Islet precursor cell (in vitro differentiated cells): ENCODE measurements around the gene KIAA1614.

ENCODE experiments used
- DNase-seq: peaks from one replicate; pipeline ENCODE4 v3.0.0-alpha.2; 2018

The KIAA1614 gene

GRCh38 chr1:180925471-180926051 lies 12.9 kb downstream of the KIAA1614 start:
- no peak for DNase-seq

GRCh38 chr1:180926164-180926981 lies 13.7 kb downstream of the KIAA1614 start:
- no peak for DNase-seq

- no peak for DNase-seq
Measured at GRCh38 chr1:180927348-180927747, 14.7 kb downstream of the KIAA1614 start.

GRCh38 chr1:180927841-180928240 lies 15.1 kb downstream of the KIAA1614 start:
- no peak for DNase-seq

- DNase-seq: no peak
Measured at GRCh38 chr1:180928331-180929230, 15.9 kb downstream of the KIAA1614 start.

GRCh38 chr1:180929389-180929788 lies 16.7 kb downstream of the KIAA1614 start:
- DNase-seq: no peak

GRCh38 chr1:180930687-180931086 lies 18.0 kb downstream of the KIAA1614 start:
- DNase-seq: no peak

GRCh38 chr1:180931529-180931928 lies 18.8 kb downstream of the KIAA1614 start:
- no peak for DNase-seq

- DNase-seq: no peak
Measured at GRCh38 chr1:180932378-180932777, 19.7 kb downstream of the KIAA1614 start.

GRCh38 chr1:180933141-180933540 lies 20.4 kb downstream of the KIAA1614 start:
- no peak for DNase-seq

GRCh38 chr1:180934563-180934962 lies 21.9 kb downstream of the KIAA1614 start:
- DNase-seq: no peak

GRCh38 chr1:180935326-180936109 lies 22.8 kb downstream of the KIAA1614 start:
- DNase-seq: no peak

GRCh38 chr1:180936110-180937011 lies 23.7 kb downstream of the KIAA1614 start:
- no peak for DNase-seq

GRCh38 chr1:180937012-180937372 lies 24.3 kb downstream of the KIAA1614 start:
- no peak for DNase-seq

GRCh38 chr1:180937624-180938225 lies 25.0 kb downstream of the KIAA1614 start:
- DNase-seq: no peak

- no peak for DNase-seq
Measured at GRCh38 chr1:180939073-180939710, 26.5 kb downstream of the KIAA1614 start.

- DNase-seq: no peak
Measured at GRCh38 chr1:180939711-180940103, 27.0 kb downstream of the KIAA1614 start.

GRCh38 chr1:180940445-180940844 lies 27.7 kb downstream of the KIAA1614 start:
- no peak for DNase-seq

- no peak for DNase-seq
Measured at GRCh38 chr1:180941518-180942275, 29.0 kb downstream of the KIAA1614 start.

- DNase-seq: no peak
Measured at GRCh38 chr1:180945151-180945550, 32.5 kb downstream of the KIAA1614 start.
